Neural cell (in vitro differentiated cells): ENCODE results near the gene RAB40AL. TPM values are rescaled to one million over a fixed set of nuclear protein-coding genes. Genes with fewer than 3 reads are reported as not detected.
A peak's percentile ranks its signal among the peaks of the same experiment; 100 is the strongest.

Experiments
- H2AFZ ChIP-seq: fragments of 200-600, 300-800 bp; sonication (generic), shearing (Covaris generic); 2 replicates; pipeline ENCODE4 v1.6.0; 2014; ENCODE audit warnings: low read depth, mild to moderate bottlenecking, antibody characterized with exemption, low read length, moderate library complexity
- H3F3A ChIP-seq: fragments of 200-600 bp; shearing (Covaris generic); 2 replicates; pipeline ENCODE4 v1.6.1; 2016; ENCODE audit warnings: mild to moderate bottlenecking, moderate library complexity, mixed read lengths, antibody characterized with exemption, low read length; ENCODE audit not compliant: insufficient read depth, poor library complexity, severe bottlenecking
- H3K27ac ChIP-seq: fragments of 200-600, 300-800 bp; sonication (generic), shearing (Covaris generic); 2 replicates; pipeline ENCODE4 v1.5.1; 2014; ENCODE audit warnings: mild to moderate bottlenecking, low read length, moderate library complexity
- H3K27me3 ChIP-seq: fragments of 300-800, 200-600 bp; sonication (generic), shearing (Covaris generic); 2 replicates; pipeline ENCODE4 v1.6.0; 2014; ENCODE audit warnings: mild to moderate bottlenecking, low read depth, low read length, moderate library complexity; ENCODE audit not compliant: insufficient read depth
- H3K36me3 ChIP-seq: fragments of 300-800, 200-600 bp; sonication (generic), shearing (Covaris generic); 2 replicates; pipeline ENCODE4 v1.5.1; 2014; ENCODE audit warnings: mild to moderate bottlenecking, antibody characterized with exemption, low read length, moderate library complexity; ENCODE audit not compliant: insufficient read depth
- H3K4me2 ChIP-seq: fragments of 300-800, 200-600 bp; sonication (generic), shearing (Covaris generic); 2 replicates; pipeline ENCODE4 v1.6.0; 2014; ENCODE audit warnings: mild to moderate bottlenecking, low read length
- H3K4me3 ChIP-seq: fragments of 300-800, 200-600 bp; sonication (generic), shearing (Covaris generic); 2 replicates; pipeline ENCODE4 v1.5.1; 2014; ENCODE audit warnings: mild to moderate bottlenecking, low read length, moderate library complexity
- H3K79me2 ChIP-seq: fragments of 200-600 bp; shearing (Covaris generic); replicated peaks from 2 replicates; pipeline ENCODE4 v1.6.0; 2014; ENCODE audit warnings: mild to moderate bottlenecking, low read length, moderate library complexity; ENCODE audit not compliant: insufficient read depth
- H3K9ac ChIP-seq: fragments of 300-800, 200-600 bp; sonication (generic), shearing (Covaris generic); 2 replicates; pipeline ENCODE4 v1.6.1; 2016; ENCODE audit warnings: mild to moderate bottlenecking, low read length, mixed read lengths
- H3K9me2 ChIP-seq: fragments of 200-600 bp; shearing (Covaris generic); 2 replicates; pipeline ENCODE4 v1.6.1; 2016; ENCODE audit warnings: mild to moderate bottlenecking, low read length, mixed read lengths; ENCODE audit not compliant: insufficient read depth
- H3K9me3 ChIP-seq: fragments of 200-600, 300-800 bp; sonication (generic), shearing (Covaris generic); 2 replicates; pipeline ENCODE4 v1.6.1; 2016; ENCODE audit warnings: mild to moderate bottlenecking, mixed run types, low read length, moderate library complexity, mixed read lengths
- H4K20me1 ChIP-seq: fragments of 200-600 bp; shearing (Covaris generic); 2 replicates; pipeline ENCODE4 v1.6.1; 2016; ENCODE audit warnings: mild to moderate bottlenecking, mixed run types; ENCODE audit not compliant: insufficient read depth
- EP300 ChIP-seq: fragments of 450-650 bp; conservative IDR thresholded peaks from 2 replicates; pipeline ENCODE4 v1.6.1; 2014; ENCODE audit warnings: antibody characterized with exemption, mild to moderate bottlenecking, moderate library complexity; ENCODE audit not compliant: poor library complexity, severe bottlenecking
- EZH2 ChIP-seq: fragments of 200-600, 300-800 bp; shearing (Covaris generic), sonication (generic); IDR thresholded peaks from 2 replicates; pipeline ENCODE4 v1.6.1; 2014; ENCODE audit warnings: antibody characterized with exemption, low read length, borderline replicate concordance, mild to moderate bottlenecking; ENCODE audit not compliant: insufficient read depth, poor library complexity, severe bottlenecking
- MXI1 ChIP-seq: fragments of 450-650 bp; conservative IDR thresholded peaks from 2 replicates; pipeline ENCODE4 v1.6.1; 2014; ENCODE audit warnings: antibody characterized with exemption, mild to moderate bottlenecking; ENCODE audit not compliant: poor library complexity, severe bottlenecking
- POLR2AphosphoS5 ChIP-seq: IDR thresholded peaks from 2 replicates; pipeline ENCODE4 v1.6.1; 2012
- RAD21 ChIP-seq: fragments of 450-650 bp; conservative IDR thresholded peaks from 2 replicates; pipeline ENCODE4 v1.6.1; 2014; ENCODE audit warnings: antibody characterized with exemption, mild to moderate bottlenecking, moderate library complexity
- SMC3 ChIP-seq: fragments of 450-650 bp; conservative IDR thresholded peaks from 2 replicates; pipeline ENCODE4 v1.6.1; 2014; ENCODE audit warnings: antibody characterized with exemption, mild to moderate bottlenecking, moderate library complexity; ENCODE audit not compliant: poor library complexity
- TAF1 ChIP-seq: IDR thresholded peaks from 2 replicates; pipeline ENCODE4 v1.6.1; 2012; ENCODE audit warnings: low read depth
- polyA plus RNA-seq: library from polyadenylated mRNA; depleted of rRNA; stranded (reverse); fragments of >200 nt; gene quantifications from 2 replicates; pipeline ENCODE4 v1.2.3, GENCODE V29; 2014
- TF ChIP-seq, protein P1 (sequence below): IDR thresholded peaks from 2 replicates; pipeline ENCODE4 v1.6.1; 2012; ENCODE audit warnings: borderline replicate concordance
- TF ChIP-seq, protein P2 (sequence below): fragments of 450-650 bp; IDR thresholded peaks from 2 replicates; pipeline ENCODE4 v1.5.1; 2014; ENCODE audit warnings: antibody characterized with exemption, mild to moderate bottlenecking, moderate library complexity; ENCODE audit not compliant: poor library complexity, severe bottlenecking

RAB40AL gene
- polyA plus RNA-seq, 1 donor from 2014 or later: 0.35 TPM

DNA sequence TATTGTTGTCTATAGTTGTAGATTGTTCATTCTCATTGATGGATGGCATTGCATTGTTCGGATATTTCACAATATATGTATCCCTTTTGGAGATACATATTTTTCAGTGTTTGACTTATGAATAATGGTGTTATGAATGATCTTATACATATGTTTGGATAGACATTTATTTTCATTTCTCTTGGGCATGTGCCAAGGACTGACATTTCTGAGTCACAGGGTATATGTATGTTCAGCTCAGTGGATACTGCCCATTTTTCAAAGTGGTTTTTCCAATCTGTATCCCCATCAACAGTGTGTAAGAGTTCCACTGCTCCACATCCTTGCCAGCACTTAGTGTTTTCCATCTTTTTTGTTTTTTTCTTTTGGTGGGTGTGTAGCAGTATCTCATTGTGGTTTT lies 45.0 kb upstream of the RAB40AL start:
- Histone ChIP-seq H3K27ac (no peak overlapping the region), H3K36me3 (no peaks in the 10 kb centered on the region), H3K4me2 (no peak overlapping the region), H4K20me1 (no peaks in the 10 kb centered on the region), H2AFZ (no peak overlapping the region), H3K9me3 (no peaks in the 10 kb centered on the region), H3K9ac (no peak overlapping the region), H3K4me3 (no peak overlapping the region), H3K9me2 (no peaks in the 10 kb centered on the region), H3K27me3 (no peaks in the 10 kb centered on the region), H3F3A (no peaks in the 10 kb centered on the region), H3K79me2 (no peaks in the 10 kb centered on the region)
- TF ChIP-seq, protein P1, sequence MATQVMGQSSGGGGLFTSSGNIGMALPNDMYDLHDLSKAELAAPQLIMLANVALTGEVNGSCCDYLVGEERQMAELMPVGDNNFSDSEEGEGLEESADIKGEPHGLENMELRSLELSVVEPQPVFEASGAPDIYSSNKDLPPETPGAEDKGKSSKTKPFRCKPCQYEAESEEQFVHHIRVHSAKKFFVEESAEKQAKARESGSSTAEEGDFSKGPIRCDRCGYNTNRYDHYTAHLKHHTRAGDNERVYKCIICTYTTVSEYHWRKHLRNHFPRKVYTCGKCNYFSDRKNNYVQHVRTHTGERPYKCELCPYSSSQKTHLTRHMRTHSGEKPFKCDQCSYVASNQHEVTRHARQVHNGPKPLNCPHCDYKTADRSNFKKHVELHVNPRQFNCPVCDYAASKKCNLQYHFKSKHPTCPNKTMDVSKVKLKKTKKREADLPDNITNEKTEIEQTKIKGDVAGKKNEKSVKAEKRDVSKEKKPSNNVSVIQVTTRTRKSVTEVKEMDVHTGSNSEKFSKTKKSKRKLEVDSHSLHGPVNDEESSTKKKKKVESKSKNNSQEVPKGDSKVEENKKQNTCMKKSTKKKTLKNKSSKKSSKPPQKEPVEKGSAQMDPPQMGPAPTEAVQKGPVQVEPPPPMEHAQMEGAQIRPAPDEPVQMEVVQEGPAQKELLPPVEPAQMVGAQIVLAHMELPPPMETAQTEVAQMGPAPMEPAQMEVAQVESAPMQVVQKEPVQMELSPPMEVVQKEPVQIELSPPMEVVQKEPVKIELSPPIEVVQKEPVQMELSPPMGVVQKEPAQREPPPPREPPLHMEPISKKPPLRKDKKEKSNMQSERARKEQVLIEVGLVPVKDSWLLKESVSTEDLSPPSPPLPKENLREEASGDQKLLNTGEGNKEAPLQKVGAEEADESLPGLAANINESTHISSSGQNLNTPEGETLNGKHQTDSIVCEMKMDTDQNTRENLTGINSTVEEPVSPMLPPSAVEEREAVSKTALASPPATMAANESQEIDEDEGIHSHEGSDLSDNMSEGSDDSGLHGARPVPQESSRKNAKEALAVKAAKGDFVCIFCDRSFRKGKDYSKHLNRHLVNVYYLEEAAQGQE: no peak
- TF ChIP-seq SMC3 (no peak), RAD21 (no peak), MXI1 (no peak), EZH2 (no peak), EP300 (no peak), TAF1 (no peak), POLR2AphosphoS5 (no peak)
- TF ChIP-seq, protein P2, sequence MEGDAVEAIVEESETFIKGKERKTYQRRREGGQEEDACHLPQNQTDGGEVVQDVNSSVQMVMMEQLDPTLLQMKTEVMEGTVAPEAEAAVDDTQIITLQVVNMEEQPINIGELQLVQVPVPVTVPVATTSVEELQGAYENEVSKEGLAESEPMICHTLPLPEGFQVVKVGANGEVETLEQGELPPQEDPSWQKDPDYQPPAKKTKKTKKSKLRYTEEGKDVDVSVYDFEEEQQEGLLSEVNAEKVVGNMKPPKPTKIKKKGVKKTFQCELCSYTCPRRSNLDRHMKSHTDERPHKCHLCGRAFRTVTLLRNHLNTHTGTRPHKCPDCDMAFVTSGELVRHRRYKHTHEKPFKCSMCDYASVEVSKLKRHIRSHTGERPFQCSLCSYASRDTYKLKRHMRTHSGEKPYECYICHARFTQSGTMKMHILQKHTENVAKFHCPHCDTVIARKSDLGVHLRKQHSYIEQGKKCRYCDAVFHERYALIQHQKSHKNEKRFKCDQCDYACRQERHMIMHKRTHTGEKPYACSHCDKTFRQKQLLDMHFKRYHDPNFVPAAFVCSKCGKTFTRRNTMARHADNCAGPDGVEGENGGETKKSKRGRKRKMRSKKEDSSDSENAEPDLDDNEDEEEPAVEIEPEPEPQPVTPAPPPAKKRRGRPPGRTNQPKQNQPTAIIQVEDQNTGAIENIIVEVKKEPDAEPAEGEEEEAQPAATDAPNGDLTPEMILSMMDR: no peak

DNA sequence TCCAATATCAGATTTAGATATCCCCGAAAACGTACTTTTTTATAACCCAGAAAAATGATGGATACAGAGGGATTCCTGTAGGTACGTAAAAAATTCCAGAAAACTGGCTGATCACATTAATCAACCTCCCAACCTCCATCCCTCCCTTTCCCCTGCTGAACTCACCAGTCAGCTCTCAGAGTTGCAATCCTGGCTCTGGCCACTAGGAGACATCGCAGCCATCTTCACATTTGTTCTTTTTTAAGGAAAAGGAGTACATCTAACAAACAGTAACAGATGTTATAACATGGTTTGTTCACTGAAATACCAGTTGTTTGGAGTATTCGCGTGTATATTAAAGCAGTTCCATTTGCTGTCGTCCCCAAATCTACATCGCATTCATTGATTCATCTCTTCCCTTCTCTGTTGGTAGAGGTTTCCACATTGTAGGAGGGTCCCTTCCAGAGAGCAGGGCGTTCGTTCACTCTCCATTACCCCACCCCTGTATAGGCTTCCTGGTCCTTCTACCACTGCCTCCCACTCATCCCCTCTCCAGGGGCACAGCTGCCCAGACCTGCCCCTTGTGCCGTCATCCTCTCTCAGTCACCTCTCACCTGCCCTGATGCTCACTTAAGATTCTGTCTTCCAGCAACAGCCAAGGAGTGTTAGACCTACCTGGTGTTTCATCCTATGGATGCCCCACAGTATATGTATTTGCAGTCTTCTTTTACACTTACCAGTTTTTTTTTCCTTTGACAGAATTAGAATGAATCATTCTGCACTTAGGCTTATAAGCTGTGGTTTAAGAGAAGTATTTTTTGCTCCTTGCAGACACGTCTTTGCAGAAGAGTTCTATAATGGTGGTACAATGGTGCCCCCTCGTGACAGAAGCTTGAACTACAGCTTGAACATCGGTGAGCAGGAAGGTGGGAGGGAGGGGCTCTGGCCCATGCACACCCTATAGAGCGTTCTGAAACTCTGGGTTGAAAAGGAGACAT lies 36.8 kb upstream of the RAB40AL start:
- H3F3A ChIP-seq: no peaks in the 10 kb centered on the region

More for the DNA sequence above, 36.8 kb upstream of the RAB40AL start:
- TF ChIP-seq EZH2 (no peak), TAF1 (no peak), MXI1 (no peak), POLR2AphosphoS5 (no peak), RAD21 (peak; percentile 73), EP300 (no peak), SMC3 (peak; percentile 73)
- TF ChIP-seq, protein P1: no peak
- TF ChIP-seq, protein P2: peak; percentile 70
- H3K9ac ChIP-seq: no peak overlapping the region
- no peak overlapping the region for H3K4me2 ChIP-seq
- H2AFZ ChIP-seq: no peak overlapping the region
- no peaks in the 10 kb centered on the region for H3K27me3 ChIP-seq
- no peaks in the 10 kb centered on the region for H4K20me1 ChIP-seq
- H3K9me2 ChIP-seq: no peaks in the 10 kb centered on the region
- no peaks in the 10 kb centered on the region for H3K36me3 ChIP-seq
- no peak overlapping the region for H3K27ac ChIP-seq
- H3K79me2 ChIP-seq: no peaks in the 10 kb centered on the region
- H3K9me3 ChIP-seq: no peaks in the 10 kb centered on the region
- no peak overlapping the region for H3K4me3 ChIP-seq
